Measurements from ENCODE around the gene SYCE3. TPM values are rescaled to one million over a fixed set of nuclear protein-coding genes. Genes with fewer than 3 reads are reported as not detected.

The SYCE3 gene
- total and polyA plus RNA-seq, 2 donors (not counting 3 experiments of a cell fraction or from before 2014, with no cell fraction given): not detected

DNA sequence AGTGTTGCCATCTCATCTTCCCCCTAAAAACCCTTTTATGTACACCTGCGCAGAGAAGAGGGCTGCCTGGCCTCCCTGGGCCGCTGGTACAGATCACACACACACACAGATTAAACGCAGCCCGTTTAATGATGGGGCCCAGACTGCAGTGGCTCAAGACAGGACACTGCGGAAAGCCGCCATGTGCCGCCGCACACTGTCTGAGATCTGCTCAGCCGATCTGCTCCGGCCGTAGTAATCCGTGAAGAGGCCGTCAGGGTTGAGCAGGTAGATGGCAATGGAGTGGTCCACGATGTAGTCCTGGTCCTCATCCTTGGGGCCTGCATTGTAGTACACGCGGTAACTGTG lies 39.3 kb downstream of the SYCE3 start:
- no TSS peak for BruUV-seq (replicated peaks)
- TF ChIP-seq, protein P1, sequence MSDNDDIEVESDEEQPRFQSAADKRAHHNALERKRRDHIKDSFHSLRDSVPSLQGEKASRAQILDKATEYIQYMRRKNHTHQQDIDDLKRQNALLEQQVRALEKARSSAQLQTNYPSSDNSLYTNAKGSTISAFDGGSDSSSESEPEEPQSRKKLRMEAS (IDR thresholded peaks at IDR 0.05; ENCODE audit: insufficient read depth, insufficient read length): no peak
- TF ChIP-seq FOS (IDR thresholded peaks at IDR 0.05; ENCODE audit: borderline replicate concordance, insufficient read depth, low read length) (no peak), POLR2A (IDR thresholded peaks at IDR 0.05; ENCODE audit: low read depth, low read length) (no peak), GATA2 (IDR thresholded peaks at IDR 0.05; ENCODE audit: insufficient read depth, insufficient read length, low read depth, low read length) (no peak), CTCF (IDR thresholded peaks at IDR 0.05; ENCODE audit: extremely low read depth in 1 of 2, insufficient read depth in 1 of 2, low read depth in 1 of 2, low read length in 2 of 2) (no peak), POLR2AphosphoS5 (IDR thresholded peaks at IDR 0.05; ENCODE audit: insufficient read depth, low read depth, low read length) (no peak)
- DNase-seq (ENCODE audit: low read depth, low spot score): no peak
- intact Hi-C loops (cut with micrococcal nuclease) (no loop called here), dilution Hi-C loops (cut with MboI; ENCODE audit: extremely low pct_ligation_motif_present, low sequenced_read_pairs) (no loop called here)
- POLR2A ChIA-PET: no interaction called here
- no peaks in the 10 kb centered on the region for H3K9me3 ChIP-seq (replicated peaks; ENCODE audit: control insufficient read depth, insufficient read depth, low read length)
- no peaks in the 10 kb centered on the region for H3K27me3 ChIP-seq (ENCODE audit: control insufficient read depth in 2 of 2, insufficient read depth in 2 of 2, low read length in 2 of 2)
- H3K9me1 ChIP-seq (replicated peaks; ENCODE audit: control insufficient read depth, extremely low read depth, insufficient read depth, low read length): no peaks in the 10 kb centered on the region
- CTCF ChIA-PET: no interaction called here
- H3K4me2 ChIP-seq (ENCODE audit: insufficient read depth, low read length): no peak overlapping the region
- H3K9ac ChIP-seq (replicated peaks; ENCODE audit: extremely low read depth, insufficient read depth, low read length): no peak overlapping the region
- H3K4me1 ChIP-seq (ENCODE audit: control insufficient read depth, extremely low read depth, insufficient read depth, low read length): peaks cover 12% of the 10 kb centered on the region
- no peaks in the 10 kb centered on the region for H4K20me1 ChIP-seq (replicated peaks; ENCODE audit: control insufficient read depth, extremely low read depth, insufficient read depth, low read length)
- peaks cover 0 to 22% of the 10 kb centered on the region in 2 experiments for H3K36me3 ChIP-seq (ENCODE audit: control insufficient read depth in 2 of 2, extremely low read depth in 1 of 2, insufficient read depth in 2 of 2, low read length in 2 of 2)
- H2AFZ ChIP-seq (ENCODE audit: low read depth, low read length): no peak overlapping the region
- FAIRE-seq: no peak
- H3K27ac ChIP-seq (ENCODE audit: insufficient read depth, low read depth, low read length): no peak overlapping the region
- H3K4me3 ChIP-seq (replicated peaks in 1 of 3; ENCODE audit: insufficient read depth in 1 of 3, low read depth in 1 of 3, low read length in 3 of 3): no peak overlapping the region
- peaks cover 10% of the 10 kb centered on the region for H3K79me2 ChIP-seq (ENCODE audit: control insufficient read depth, insufficient read depth, low read length)
